ENCODE measurements around the gene B4GALNT3. TPM values are rescaled to one million over a fixed set of nuclear protein-coding genes. Genes with fewer than 3 reads are reported as not detected.

Gene B4GALNT3
- total and polyA plus RNA-seq, 2 of the 13 experiments (the other 11 are each of a cell fraction or from before 2014, with no cell fraction given), result 3.2 to 4.4 TPM

DNA sequence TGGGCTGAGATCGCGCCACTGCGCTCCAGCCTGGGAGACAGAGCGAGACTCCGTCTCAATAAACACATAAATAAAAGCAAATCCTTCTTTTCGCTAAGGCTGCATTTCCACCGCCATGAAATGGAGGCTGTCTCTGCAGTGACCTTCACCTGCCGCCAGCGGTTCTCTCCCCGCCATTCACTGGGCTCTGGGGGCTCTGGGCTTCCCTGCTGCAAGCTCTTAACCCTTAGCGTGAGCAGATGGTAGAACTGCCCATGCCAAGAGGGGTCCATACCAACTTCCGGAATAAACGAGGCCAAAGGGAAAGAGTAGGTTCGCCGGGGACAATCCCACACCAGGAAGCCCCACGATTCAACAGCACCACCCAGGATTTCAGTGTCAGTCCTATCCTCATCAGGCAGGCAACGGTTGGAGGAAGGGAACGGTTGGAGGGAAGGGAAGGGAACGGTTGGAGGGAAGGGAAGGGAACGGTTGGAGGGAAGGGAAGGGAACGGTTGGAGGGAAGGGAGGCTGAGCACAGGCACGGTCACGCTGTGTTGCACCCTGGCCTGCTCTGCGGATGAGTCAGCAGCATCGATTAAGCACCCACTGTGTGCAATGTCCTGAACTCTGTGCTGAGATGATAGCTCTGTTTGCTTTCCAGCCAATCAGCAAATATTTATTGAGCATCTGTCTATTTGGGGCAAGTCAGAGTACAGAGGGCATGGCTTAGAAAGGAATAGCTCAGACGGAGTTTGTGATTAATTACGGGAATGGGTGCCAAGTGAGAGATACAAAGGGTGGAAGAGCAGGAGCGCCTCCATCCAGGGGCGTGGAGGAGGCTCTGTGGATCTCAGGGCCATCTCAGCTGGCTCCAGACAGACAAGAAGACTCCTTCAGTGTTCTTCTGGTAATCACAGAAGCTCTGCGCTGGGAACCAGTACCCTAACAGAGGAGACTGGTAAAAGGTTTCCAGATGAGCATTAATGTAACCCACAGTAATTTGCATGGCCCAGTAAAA, 125.6 kb downstream of the B4GALNT3 start (continued):
- TF ChIP-seq ZNF572 (CRISPR knock-in tag; IDR thresholded peaks at IDR 0.05), result peak; percentile 47; the same call in 1 of the 2 replicates
- TF ChIP-seq NRL (CRISPR knock-in tag; IDR thresholded peaks at IDR 0.05; ENCODE audit: borderline replicate concordance), result peak; percentile 83
- TF ChIP-seq RFX3 (CRISPR knock-in tag; IDR thresholded peaks at IDR 0.05), result no peak
- no peak for TF ChIP-seq ZNF709 (CRISPR knock-in tag; IDR thresholded peaks at IDR 0.05)
- peak; percentile 42; the same call in 1 of the 2 replicates for TF ChIP-seq GABPB1 (CRISPR knock-in tag; IDR thresholded peaks at IDR 0.05)
- TF ChIP-seq, protein P1, sequence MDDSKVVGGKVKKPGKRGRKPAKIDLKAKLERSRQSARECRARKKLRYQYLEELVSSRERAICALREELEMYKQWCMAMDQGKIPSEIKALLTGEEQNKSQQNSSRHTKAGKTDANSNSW (CRISPR knock-in tag; IDR thresholded peaks at IDR 0.05; ENCODE audit: borderline replicate concordance), result no peak
- TF ChIP-seq HOXA5 (CRISPR knock-in tag; IDR thresholded peaks at IDR 0.05), result peak; percentile 91
- TF ChIP-seq, protein P2, sequence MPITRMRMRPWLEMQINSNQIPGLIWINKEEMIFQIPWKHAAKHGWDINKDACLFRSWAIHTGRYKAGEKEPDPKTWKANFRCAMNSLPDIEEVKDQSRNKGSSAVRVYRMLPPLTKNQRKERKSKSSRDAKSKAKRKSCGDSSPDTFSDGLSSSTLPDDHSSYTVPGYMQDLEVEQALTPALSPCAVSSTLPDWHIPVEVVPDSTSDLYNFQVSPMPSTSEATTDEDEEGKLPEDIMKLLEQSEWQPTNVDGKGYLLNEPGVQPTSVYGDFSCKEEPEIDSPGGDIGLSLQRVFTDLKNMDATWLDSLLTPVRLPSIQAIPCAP (CRISPR knock-in tag; IDR thresholded peaks at IDR 0.05; ENCODE audit: low read depth), result no peak
- no peak; the same call in 1 of the 2 replicates for TF ChIP-seq ZNF143 (CRISPR knock-in tag; IDR thresholded peaks at IDR 0.05)
- TF ChIP-seq JDP2 (CRISPR knock-in tag; IDR thresholded peaks at IDR 0.05; ENCODE audit: borderline replicate concordance), result no peak
- no peak for TF ChIP-seq ZNF790 (CRISPR knock-in tag; IDR thresholded peaks at IDR 0.05; ENCODE audit: borderline replicate concordance)
- TF ChIP-seq JUND (CRISPR knock-in tag; IDR thresholded peaks at IDR 0.05), result peak; percentile 99
- TF ChIP-seq, protein P3, sequence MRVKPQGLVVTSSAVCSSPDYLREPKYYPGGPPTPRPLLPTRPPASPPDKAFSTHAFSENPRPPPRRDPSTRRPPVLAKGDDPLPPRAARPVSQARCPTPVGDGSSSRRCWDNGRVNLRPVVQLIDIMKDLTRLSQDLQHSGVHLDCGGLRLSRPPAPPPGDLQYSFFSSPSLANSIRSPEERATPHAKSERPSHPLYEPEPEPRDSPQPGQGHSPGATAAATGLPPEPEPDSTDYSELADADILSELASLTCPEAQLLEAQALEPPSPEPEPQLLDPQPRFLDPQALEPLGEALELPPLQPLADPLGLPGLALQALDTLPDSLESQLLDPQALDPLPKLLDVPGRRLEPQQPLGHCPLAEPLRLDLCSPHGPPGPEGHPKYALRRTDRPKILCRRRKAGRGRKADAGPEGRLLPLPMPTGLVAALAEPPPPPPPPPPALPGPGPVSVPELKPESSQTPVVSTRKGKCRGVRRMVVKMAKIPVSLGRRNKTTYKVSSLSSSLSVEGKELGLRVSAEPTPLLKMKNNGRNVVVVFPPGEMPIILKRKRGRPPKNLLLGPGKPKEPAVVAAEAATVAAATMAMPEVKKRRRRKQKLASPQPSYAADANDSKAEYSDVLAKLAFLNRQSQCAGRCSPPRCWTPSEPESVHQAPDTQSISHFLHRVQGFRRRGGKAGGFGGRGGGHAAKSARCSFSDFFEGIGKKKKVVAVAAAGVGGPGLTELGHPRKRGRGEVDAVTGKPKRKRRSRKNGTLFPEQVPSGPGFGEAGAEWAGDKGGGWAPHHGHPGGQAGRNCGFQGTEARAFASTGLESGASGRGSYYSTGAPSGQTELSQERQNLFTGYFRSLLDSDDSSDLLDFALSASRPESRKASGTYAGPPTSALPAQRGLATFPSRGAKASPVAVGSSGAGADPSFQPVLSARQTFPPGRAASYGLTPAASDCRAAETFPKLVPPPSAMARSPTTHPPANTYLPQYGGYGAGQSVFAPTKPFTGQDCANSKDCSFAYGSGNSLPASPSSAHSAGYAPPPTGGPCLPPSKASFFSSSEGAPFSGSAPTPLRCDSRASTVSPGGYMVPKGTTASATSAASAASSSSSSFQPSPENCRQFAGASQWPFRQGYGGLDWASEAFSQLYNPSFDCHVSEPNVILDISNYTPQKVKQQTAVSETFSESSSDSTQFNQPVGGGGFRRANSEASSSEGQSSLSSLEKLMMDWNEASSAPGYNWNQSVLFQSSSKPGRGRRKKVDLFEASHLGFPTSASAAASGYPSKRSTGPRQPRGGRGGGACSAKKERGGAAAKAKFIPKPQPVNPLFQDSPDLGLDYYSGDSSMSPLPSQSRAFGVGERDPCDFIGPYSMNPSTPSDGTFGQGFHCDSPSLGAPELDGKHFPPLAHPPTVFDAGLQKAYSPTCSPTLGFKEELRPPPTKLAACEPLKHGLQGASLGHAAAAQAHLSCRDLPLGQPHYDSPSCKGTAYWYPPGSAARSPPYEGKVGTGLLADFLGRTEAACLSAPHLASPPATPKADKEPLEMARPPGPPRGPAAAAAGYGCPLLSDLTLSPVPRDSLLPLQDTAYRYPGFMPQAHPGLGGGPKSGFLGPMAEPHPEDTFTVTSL (CRISPR knock-in tag; IDR thresholded peaks at IDR 0.05; ENCODE audit: borderline replicate concordance), result peak; percentile 86
- TF ChIP-seq MEF2D (CRISPR knock-in tag; IDR thresholded peaks at IDR 0.05), result peak; percentile 99
- no peak for TF ChIP-seq MYNN (CRISPR knock-in tag; IDR thresholded peaks at IDR 0.05; ENCODE audit: low read depth)
- TF ChIP-seq NCOA5 (CRISPR knock-in tag; IDR thresholded peaks at IDR 0.05), result no peak
- TF ChIP-seq, protein P4, sequence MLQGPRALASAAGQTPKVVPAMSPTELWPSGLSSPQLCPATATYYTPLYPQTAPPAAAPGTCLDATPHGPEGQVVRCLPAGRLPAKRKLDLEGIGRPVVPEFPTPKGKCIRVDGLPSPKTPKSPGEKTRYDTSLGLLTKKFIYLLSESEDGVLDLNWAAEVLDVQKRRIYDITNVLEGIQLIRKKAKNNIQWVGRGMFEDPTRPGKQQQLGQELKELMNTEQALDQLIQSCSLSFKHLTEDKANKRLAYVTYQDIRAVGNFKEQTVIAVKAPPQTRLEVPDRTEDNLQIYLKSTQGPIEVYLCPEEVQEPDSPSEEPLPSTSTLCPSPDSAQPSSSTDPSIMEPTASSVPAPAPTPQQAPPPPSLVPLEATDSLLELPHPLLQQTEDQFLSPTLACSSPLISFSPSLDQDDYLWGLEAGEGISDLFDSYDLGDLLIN (CRISPR knock-in tag; IDR thresholded peaks at IDR 0.05; ENCODE audit: borderline replicate concordance), result no peak
- no peak for TF ChIP-seq ZNF660 (CRISPR knock-in tag; IDR thresholded peaks at IDR 0.05; ENCODE audit: borderline replicate concordance, low read depth)
